ENCODE results near the gene LAGE3. TPM values are rescaled to one million over a fixed set of nuclear protein-coding genes. Genes with fewer than 3 reads are reported as not detected.

The LAGE3 gene
- total RNA-seq, 2 donors from 2014 or later, result 20.2 to 27.4 TPM

GRCh38 chrX:154436983-154437752 lies 41.9 kb downstream of the LAGE3 start, which contains the start of gene GDI1:
Gene GDI1, plus strand, starts transcription at chrX:154437154. Its CDS starts 101 bp downstream, at chrX:154437255.
- TF ChIP-seq POLR2A (IDR thresholded peaks at IDR 0.05), result peak in 2 of 3 donors; percentile 25 to 42
- TF ChIP-seq, protein P1, sequence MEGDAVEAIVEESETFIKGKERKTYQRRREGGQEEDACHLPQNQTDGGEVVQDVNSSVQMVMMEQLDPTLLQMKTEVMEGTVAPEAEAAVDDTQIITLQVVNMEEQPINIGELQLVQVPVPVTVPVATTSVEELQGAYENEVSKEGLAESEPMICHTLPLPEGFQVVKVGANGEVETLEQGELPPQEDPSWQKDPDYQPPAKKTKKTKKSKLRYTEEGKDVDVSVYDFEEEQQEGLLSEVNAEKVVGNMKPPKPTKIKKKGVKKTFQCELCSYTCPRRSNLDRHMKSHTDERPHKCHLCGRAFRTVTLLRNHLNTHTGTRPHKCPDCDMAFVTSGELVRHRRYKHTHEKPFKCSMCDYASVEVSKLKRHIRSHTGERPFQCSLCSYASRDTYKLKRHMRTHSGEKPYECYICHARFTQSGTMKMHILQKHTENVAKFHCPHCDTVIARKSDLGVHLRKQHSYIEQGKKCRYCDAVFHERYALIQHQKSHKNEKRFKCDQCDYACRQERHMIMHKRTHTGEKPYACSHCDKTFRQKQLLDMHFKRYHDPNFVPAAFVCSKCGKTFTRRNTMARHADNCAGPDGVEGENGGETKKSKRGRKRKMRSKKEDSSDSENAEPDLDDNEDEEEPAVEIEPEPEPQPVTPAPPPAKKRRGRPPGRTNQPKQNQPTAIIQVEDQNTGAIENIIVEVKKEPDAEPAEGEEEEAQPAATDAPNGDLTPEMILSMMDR (IDR thresholded peaks at IDR 0.05), result no peak
- H3K4me3 ChIP-seq, result peak within 1 kb of the TSS; percentile 43 to 47
- no peaks in the 10 kb centered on the region for H3K27me3 ChIP-seq
- peak; percentile 74 for ATAC-seq
- DNase-seq, result peak; percentile 41 to 56 (median 44)
- peak within 1 kb of the TSS; percentile 48 to 85 (median 81) for H3K27ac ChIP-seq
- H3K9me3 ChIP-seq, result no peaks in the 10 kb centered on the region
- no peaks in the 10 kb centered on the region for H3K36me3 ChIP-seq (replicated peaks in 1 of 2; ENCODE audit: insufficient read depth in 1 of 2, low read depth in 2 of 2)
- H3K4me1 ChIP-seq, result peaks cover 16% of the 10 kb centered on the region
- intact Hi-C loops (cut with DNase I), result no loop called here
- WGBS, 2 donors, result 0% methylated on average over 46 of the region's 93 CpGs; no CpG with 5 or more reads in 1 of the 2 donors

- ATAC-seq (peak; percentile 83), DNase-seq (peak in 2 of 4 donors; percentile 27 to 33)
- Histone ChIP-seq H3K9me3 (no peaks in the 10 kb centered on the region), H3K27ac (peak overlapping the region; percentile 48 to 85 (median 81)), H3K27me3 (no peaks in the 10 kb centered on the region), H3K36me3 (replicated peaks in 1 of 2; ENCODE audit: insufficient read depth in 1 of 2, low read depth in 2 of 2) (no peaks in the 10 kb centered on the region), H3K4me1 (peaks cover 16% of the 10 kb centered on the region), H3K4me3 (peak overlapping the region in 1 of 2 donors; percentile 47)
- intact Hi-C loops (cut with DNase I), result no loop called here
- no peak for TF ChIP-seq POLR2A (IDR thresholded peaks at IDR 0.05)
- TF ChIP-seq, protein P1 (IDR thresholded peaks at IDR 0.05), result no peak
- 17% methylated on average over 22 of the region's 78 CpGs; no CpG with 5 or more reads in 1 of the 2 donors for WGBS, 2 donors
Measured at GRCh38 chrX:154436374-154436982, 42.6 kb downstream of the LAGE3 start.

GRCh38 chrX:154435171-154435733 lies 43.8 kb downstream of the LAGE3 start:
- Histone ChIP-seq H3K9me3 (no peaks in the 10 kb centered on the region), H3K4me3 (no peak overlapping the region), H3K27ac (no peak overlapping the region), H3K27me3 (no peaks in the 10 kb centered on the region), H3K36me3 (replicated peaks in 1 of 2; ENCODE audit: insufficient read depth in 1 of 2, low read depth in 2 of 2) (no peaks in the 10 kb centered on the region), H3K4me1 (peaks cover 16% of the 10 kb centered on the region)
- 88% methylated on average over 17 of the region's 19 CpGs; no CpG with 5 or more reads in 1 of the 2 donors for WGBS, 2 donors
- DNase-seq, result no peak
- no peak for TF ChIP-seq POLR2A (IDR thresholded peaks at IDR 0.05)
- TF ChIP-seq, protein P1 (IDR thresholded peaks at IDR 0.05), result no peak
- ATAC-seq, result no peak
- intact Hi-C loops (cut with DNase I), result no loop called here

GRCh38 chrX:154434394-154435168 lies 44.5 kb downstream of the LAGE3 start:
- 89 to 93% methylated on average over 2 to 4 of the region's 7 CpGs for WGBS, 2 donors
- Histone ChIP-seq H3K4me3 (no peak overlapping the region), H3K27ac (no peak overlapping the region), H3K4me1 (peaks cover 20% of the 10 kb centered on the region), H3K36me3 (replicated peaks in 1 of 2; ENCODE audit: insufficient read depth in 1 of 2, low read depth in 2 of 2) (no peaks in the 10 kb centered on the region), H3K9me3 (no peaks in the 10 kb centered on the region), H3K27me3 (no peaks in the 10 kb centered on the region)
- TF ChIP-seq, protein P1 (IDR thresholded peaks at IDR 0.05), result no peak
- no peak for TF ChIP-seq POLR2A (IDR thresholded peaks at IDR 0.05)
- intact Hi-C loops (cut with DNase I), result no loop called here
- ATAC-seq, result no peak
- DNase-seq, result no peak

Measured in body of pancreas (tissue), 4 donors.